WI38 (cell line): ENCODE measurements around the gene HLA-DQA1.
"Not testable (repeated sequence)": the region's sequence is repeated elsewhere in the genome, so short reads cannot be mapped to it uniquely, and the experiment has no call there.

Experiments
- H3K4me3 ChIP-seq: 2 replicates; pipeline ENCODE4 v1.5.1; 2011; ENCODE audit warnings: low read depth, mild to moderate bottlenecking, control low read depth, low read length
- TF ChIP-seq, protein P1 (sequence below): IDR thresholded peaks from 2 replicates; pipeline ENCODE4 v1.5.1; 2012; ENCODE audit warnings: low read depth, mild to moderate bottlenecking, control low read depth, low read length

Gene HLA-DQA1

DNA sequence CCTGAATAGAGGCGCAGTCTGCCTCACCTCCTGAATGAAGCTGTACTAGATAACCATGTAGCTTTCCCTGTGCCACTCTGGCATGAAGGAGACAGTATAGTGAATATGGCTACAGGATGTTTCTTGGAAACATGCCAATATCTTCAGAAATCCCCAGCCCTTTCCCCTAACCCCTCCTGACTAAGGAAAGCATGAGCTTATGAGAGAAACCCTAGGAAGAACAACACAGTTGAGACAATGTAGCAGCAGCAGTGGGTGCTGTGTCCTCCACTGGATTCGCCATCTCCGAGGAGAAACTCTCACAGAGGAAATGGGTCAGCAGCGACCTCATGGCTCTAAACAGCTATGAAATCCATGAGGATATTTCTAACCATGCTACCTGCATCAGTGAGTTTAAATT, 6.7 kb downstream of the HLA-DQA1 start:
- no peak overlapping the region for H3K4me3 ChIP-seq
- TF ChIP-seq, protein P1, sequence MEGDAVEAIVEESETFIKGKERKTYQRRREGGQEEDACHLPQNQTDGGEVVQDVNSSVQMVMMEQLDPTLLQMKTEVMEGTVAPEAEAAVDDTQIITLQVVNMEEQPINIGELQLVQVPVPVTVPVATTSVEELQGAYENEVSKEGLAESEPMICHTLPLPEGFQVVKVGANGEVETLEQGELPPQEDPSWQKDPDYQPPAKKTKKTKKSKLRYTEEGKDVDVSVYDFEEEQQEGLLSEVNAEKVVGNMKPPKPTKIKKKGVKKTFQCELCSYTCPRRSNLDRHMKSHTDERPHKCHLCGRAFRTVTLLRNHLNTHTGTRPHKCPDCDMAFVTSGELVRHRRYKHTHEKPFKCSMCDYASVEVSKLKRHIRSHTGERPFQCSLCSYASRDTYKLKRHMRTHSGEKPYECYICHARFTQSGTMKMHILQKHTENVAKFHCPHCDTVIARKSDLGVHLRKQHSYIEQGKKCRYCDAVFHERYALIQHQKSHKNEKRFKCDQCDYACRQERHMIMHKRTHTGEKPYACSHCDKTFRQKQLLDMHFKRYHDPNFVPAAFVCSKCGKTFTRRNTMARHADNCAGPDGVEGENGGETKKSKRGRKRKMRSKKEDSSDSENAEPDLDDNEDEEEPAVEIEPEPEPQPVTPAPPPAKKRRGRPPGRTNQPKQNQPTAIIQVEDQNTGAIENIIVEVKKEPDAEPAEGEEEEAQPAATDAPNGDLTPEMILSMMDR: no peak

DNA sequence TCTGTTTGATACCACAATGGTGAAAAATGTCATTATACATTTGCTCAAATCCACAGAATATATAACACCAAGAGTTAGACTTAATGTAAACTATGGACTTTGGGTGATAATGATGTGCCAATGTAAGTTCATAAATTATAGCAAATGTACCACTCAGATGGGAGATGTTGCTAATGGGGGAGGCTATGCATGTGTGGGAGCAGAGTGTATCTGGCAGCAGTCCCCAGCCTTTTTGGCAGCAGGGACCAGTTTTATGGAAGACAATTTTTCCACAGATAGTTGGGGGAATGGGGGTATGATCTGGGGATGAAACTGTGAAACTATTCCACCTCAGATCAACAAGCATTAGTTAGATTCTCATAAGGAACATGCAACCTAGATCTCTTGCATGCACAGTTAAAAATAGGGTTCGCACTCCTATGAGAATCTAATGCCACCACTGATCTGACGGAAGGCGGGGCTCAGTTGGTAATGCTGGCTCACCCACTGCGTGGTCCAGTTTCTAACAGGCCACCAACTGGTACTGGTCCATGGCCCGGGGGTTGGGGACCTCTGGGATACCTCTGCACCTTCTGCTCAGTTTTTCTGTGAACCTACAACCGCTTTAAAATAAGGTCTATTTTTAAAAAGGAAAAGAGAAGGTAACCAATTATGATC, 8.0 kb downstream of the HLA-DQA1 start:
- no peak overlapping the region for H3K4me3 ChIP-seq
- TF ChIP-seq, protein P1: no peak

DNA sequence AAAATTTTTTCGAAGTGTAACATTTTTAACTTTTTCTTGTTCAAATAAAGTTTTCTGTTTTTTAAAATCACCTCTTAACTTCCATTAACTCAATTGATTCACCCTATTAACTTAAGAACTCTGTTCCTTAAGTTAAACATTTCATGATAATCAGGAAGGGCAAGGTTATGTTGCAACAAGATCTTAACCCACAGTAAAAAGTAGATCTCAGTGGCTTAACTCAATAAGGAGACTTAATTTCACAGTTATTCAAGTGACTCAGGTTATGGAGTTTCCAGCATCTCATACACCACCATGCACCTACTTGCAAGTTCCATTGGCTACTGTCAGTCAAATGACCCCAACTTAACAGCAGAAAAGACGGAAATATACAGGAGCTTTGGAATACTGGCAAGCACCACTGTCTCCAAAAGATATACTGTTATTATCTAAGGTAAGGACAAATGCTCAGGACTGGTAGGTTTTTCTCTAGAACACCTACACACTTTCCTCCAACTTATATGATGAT, 18.1 kb downstream of the HLA-DQA1 start:
- TF ChIP-seq, protein P1: no peak

DNA sequence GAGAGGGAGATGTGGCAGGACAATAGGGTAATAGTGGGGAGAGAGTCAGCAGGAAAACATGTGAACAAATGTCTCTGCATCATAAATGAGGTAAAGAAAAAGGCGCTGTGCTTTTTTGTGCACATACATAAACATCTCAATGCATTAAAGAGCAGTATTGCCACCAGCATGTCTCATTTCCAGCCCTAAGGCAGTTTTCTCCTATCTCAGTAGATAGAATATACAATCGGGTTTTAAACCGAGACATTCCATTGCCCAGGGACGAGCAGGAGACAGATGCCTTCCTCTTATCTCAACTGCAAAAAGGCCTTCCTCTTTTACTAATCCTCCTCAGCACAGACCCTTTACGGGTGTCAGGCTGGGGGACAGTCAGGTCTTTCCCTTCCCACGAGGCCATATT, 20.1 kb downstream of the HLA-DQA1 start:
- not testable (repeated sequence) for H3K4me3 ChIP-seq

More for the DNA sequence above, 18.1 kb downstream of the HLA-DQA1 start:
- H3K4me3 ChIP-seq: no peak overlapping the region

DNA sequence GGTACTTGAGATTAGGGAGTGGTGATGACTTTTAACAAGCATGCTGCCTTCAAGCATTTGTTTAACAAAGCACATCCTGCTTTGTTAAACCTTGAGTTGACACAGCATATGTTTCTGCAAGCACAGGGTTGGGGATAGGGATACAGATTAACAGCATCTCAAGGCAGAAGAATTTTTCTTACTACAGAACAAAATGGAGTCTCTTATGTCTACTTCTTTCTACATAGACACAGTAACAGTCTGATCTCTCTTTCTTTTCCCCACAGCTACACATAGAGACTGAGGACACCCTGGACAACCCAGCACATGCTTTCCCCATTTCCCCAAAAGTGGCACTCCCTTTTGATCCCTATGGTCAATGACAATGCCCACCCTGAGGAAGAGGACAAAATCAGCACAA, 20.6 kb downstream of the HLA-DQA1 start:
- not testable (repeated sequence) for H3K4me3 ChIP-seq

DNA sequence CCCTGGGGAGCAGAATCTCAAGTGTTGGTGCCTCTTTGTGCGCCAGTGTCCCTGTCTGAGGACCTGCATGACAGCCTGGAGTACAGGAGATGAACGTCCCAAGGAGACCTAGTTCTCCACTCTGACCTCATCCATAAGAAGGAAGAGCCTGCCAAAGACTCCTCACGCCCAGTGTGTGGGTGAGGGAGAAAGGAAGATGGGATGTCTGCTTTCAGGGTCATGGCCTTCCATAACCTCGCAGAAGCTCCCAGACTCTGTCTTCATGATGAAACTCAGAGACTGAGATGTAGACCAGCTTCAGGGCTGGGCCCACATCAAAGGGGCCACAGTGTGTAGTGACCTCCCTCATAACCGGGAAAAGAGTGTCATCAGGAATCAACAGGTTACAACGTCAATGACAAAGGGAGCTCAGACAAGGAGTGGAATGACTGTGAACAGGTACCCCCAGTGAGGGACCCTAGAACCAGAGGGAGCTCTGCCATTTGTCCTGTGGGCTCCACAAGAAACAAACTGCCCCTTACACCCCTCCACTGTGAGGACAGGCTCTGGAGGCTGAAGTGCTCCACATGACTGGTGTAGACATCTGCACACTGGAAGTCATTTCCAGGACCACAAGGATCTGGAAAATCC, 21.2 kb downstream of the HLA-DQA1 start:
- TF ChIP-seq, protein P1: no peak
- no peak overlapping the region for H3K4me3 ChIP-seq

DNA sequence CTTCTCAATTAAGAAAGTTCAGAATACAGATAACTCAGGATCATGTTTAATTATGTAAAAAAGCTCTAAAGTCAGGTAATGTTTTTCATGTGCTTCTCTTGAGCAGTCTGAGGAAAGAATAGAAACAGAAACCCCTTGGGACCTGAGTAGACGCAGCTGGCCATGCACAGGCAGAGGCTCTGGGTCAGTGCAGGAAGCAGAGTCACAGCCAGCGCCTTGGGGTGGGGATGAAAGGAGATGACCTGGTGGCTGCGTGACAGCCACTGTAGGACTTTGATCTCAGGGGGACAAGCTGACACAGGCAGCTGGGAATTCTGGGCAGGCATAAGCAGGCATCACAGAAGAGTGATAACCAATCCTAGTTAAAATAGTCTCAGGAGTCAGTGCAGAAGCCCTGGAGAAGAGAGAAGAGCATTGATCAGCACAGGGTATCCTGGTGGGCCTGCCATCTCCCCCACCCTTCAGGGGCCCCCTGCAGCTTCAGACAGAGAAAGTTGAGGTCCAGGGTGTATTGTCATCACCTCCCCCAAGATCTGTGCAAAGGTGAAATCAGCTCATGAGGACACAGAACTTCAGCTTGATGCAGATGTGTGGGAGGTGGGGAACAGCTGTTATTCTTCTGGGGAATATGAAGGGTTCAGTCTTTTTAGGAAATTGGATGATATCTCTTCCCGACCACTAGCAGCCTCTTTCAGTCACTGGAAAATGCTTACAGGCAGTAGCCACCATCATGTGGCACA, 22.8 kb downstream of the HLA-DQA1 start:
- H3K4me3 ChIP-seq: no peak overlapping the region
- TF ChIP-seq, protein P1: no peak

DNA sequence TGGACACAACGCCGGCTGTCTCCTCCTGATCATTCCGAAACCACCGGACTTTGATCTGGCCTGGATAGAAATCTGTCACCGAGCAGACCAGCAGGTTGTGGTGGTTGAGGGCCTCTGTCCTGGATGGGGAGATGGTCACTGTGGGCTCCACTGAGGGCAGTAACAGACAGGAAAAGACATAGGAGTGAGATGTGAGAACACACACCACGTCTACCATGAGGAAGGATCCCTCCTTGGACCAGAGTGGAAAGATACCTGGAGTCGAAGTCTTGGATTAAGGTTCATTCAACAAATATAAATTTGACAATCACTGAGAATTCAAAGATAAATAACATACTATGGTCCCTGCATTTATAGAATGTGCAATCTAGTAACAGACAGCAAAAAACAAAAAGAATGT, 24.9 kb downstream of the HLA-DQA1 start:
- TF ChIP-seq, protein P1: no peak
- H3K4me3 ChIP-seq: no peak overlapping the region
